Dedifferentiated amniotic fluid mesenchymal stem cell (primary cell): ENCODE results near the gene CELSR2.
"Not testable (repeated sequence)": the region's sequence is repeated elsewhere in the genome, so short reads cannot be mapped to it uniquely, and the experiment has no call there.

ENCODE experiments used
- DNase-seq: peaks from one replicate; pipeline ENCODE4 v3.0.0-alpha.2; 2016; ENCODE audit errors: extremely low spot score

Gene CELSR2

GRCh38 chr1:109301874-109302273 is 52.5 kb downstream of the CELSR2 start:
- DNase-seq: no peak

DNA sequence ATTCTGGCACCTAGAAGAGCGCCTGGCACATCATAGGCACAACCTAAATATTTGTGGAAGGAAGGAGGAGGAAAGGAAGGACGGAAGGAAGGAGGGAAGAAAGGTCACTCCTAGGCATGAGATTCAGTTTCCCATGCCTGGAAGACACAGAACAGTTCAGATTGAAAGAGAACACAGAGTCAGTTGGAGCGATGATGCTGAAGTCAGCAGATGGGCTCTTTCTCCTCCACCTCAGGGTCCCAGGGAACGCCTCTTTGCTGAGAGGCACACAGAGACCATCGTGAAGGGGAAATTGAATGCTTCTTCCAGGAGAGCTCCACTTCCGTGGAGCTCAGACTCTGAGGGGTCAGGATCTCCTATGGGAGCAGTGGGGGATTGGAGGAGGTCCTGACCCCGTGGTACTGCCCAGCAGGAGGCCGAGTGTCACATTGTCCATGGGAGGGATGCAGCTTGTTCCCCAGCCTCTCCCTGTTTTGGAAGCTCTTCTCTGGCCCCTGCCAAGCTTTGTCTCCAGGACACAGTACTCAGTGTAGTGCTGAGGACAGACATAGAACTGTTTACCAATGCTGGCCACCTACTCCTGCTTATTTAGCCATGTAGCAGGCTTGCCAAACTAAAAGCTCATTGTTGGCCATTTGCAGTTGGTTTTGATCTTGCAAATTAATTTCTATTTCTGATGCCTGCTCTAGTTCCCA is 55.0 kb downstream of the CELSR2 start:
- DNase-seq: no peak

DNA sequence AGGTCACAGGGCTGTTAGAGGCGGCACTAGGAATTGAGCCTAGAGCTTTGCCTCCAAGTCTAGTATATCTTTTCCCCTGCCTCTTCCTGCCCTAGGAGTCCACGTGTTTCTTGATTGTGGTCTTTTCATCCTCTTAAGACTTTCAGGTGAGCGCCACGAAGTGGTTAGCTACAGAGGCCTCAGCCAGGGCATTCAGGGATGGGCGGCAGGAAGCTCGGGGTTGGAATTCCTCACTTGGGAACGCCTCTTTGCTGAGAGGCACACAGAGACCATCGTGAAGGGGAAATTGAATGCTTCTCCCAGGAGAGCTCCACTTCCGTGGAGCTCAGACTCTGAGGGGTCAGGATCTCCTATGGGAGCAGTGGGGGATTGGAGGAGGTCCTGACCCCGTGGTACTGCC is 56.7 kb downstream of the CELSR2 start:
- DNase-seq: not testable (repeated sequence)

DNA sequence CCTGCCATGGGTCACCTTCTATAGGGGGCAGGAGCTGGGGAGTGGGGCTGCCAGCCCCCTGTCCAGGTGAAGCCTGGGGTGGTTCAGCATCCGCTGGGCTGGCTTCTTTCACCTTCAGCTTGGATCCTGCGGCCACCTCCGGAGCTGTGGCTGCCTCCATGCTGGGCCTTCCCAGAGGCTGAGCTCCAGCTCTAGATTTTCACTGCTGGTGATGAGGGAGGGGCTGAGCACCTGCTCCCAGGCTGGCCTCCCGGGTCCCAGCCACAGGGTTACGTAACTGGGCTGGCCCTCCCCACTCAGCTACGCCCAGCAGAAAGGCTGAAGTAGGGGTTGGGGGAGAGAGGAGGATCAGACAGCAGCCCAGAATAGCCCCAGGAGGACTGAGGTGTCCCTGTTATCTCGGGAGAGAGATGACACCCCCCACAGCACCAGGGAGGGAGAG is 57.5 kb downstream of the CELSR2 start, which contains the start of gene MYBPHL:
Gene MYBPHL, minus strand, starts transcription at position 180 of the 442 bp plus-strand sequence. Its CDS starts 20 bp downstream, at position 160.
- no peak for DNase-seq

- DNase-seq: no peak
Measured at GRCh38 chr1:109307274-109308021, 58.1 kb downstream of the CELSR2 start.

- DNase-seq: no peak
Measured at GRCh38 chr1:109309347-109309746, 60.0 kb downstream of the CELSR2 start.

DNA sequence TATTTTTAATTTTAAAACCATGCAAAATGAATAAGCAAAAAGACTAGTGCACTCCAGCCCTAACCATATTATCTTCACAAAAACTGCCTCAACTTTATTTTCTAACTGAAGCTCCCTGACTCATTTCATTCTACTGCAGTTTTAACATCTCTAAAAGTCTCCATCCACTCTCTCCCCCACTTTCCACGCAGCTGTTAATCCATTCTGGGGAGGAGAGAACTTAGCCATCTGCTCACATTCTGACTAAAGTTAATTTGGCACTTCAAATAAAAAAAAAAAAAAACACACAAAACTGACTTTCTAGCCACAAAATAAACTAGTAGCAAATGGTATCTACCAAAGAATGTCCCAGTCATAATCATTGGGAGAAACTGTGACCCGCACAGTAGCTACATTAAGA is 62.9 kb downstream of the CELSR2 start:
- DNase-seq: no peak

DNA sequence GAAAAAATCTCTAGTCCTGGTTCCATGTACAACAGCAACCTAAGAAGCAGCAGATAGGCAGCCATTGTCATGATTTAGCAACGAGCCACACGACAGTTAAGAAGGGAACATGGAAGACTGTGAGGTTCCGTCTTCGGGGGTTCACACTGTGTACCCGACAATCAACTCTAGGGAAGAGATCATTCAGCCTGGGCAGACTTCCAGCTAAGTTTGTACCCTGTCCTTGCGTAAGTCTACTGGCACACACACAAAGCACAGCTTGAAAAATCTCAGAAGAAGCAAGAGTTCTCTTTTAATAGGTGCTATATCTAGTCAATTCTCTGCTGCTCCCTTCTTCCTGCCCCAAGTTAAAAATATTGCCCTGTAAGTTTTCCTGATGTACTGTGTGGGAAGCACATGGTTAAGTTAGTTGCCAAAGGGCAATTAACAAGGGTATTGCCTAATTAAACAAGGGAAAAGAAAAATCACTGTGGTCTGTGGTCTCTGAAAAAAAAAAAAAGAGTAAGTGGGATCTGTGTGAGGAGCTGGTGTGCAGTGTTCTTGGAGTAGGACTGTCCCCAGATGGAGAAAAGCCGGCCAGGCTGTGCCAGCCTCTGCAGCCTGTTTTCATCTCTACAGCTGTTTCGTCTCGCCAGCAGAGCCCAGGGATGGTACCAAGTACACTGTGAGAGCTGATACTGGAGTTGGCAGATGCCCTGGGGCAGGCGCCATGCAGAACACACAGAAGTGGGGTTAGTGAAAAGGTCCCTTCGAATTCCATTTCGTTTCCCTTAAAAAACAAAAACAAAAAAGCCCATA is 63.8 kb downstream of the CELSR2 start:
- DNase-seq: no peak

- no peak for DNase-seq
Measured at GRCh38 chr1:109314795-109315194, 65.5 kb downstream of the CELSR2 start.

GRCh38 chr1:109315288-109315687 is 65.9 kb downstream of the CELSR2 start:
- no peak for DNase-seq

GRCh38 chr1:109316506-109316905 is 67.2 kb downstream of the CELSR2 start:
- DNase-seq: no peak

- no peak for DNase-seq
Measured at GRCh38 chr1:109319114-109319513, 69.8 kb downstream of the CELSR2 start.

DNA sequence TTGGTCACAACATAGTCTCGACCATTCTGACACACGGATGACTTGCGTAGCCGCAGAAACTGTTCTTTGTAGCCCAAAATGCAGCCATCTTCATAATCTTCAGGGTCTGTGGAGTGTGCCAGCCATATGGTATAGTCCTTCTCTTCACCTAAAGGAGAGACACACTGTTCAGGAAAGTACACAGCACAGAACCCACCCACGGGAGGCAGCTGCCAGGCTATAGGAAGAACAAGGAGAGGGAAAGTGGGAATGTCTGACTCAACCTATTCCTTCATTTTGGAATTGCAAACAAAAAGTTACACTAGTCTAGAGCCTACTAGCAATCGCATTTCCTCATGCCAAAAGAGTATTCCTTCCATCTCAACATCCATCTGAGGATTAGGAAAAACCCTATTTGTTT is 73.6 kb downstream of the CELSR2 start:
- no peak for DNase-seq
